Fibroblast of lung (primary cell): ENCODE results near the gene RAPGEF2.

Source experiments
- EZH2 ChIP-seq: IDR thresholded peaks from 2 replicates; pipeline ENCODE4 v1.5.1; 2012; ENCODE audit warnings: low read length, control low read depth, mild to moderate bottlenecking; ENCODE audit errors: missing control alignments
- TF ChIP-seq, protein P1 (sequence below), 2 donors: IDR thresholded peaks in 1 of 2; conservative IDR thresholded peaks in 1 of 2; 1 replicate in 1 of 2; 2 replicates in 1 of 2; pipeline ENCODE4 v1.5.1; 2011 to 2012; ENCODE audit warnings: low read length in 2 of 2, control low read depth in 1 of 2, inconsistent platforms in 1 of 2, low read depth in 1 of 2, mild to moderate bottlenecking in 1 of 2

DNA sequence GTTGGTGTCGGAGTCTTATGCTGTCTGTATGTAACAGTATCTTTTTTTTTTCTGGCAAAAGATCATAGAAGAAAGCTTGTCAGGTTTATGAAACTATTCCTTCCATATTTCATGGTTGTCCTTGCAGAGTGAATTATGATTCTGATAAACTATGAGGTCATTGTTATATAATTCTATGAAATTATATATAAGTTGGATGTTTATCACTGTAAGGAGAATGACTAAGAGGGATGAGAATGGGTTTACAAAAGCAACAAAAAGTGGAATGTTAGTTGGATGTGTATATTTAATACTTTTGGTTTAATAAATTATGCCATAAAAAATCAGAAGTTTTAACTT is 43.1 kb downstream of the RAPGEF2 start:
- no peak for TF ChIP-seq EZH2
- TF ChIP-seq, protein P1, sequence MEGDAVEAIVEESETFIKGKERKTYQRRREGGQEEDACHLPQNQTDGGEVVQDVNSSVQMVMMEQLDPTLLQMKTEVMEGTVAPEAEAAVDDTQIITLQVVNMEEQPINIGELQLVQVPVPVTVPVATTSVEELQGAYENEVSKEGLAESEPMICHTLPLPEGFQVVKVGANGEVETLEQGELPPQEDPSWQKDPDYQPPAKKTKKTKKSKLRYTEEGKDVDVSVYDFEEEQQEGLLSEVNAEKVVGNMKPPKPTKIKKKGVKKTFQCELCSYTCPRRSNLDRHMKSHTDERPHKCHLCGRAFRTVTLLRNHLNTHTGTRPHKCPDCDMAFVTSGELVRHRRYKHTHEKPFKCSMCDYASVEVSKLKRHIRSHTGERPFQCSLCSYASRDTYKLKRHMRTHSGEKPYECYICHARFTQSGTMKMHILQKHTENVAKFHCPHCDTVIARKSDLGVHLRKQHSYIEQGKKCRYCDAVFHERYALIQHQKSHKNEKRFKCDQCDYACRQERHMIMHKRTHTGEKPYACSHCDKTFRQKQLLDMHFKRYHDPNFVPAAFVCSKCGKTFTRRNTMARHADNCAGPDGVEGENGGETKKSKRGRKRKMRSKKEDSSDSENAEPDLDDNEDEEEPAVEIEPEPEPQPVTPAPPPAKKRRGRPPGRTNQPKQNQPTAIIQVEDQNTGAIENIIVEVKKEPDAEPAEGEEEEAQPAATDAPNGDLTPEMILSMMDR (conservative IDR thresholded peaks at IDR 0.05 in 1 of 2, IDR thresholded peaks at IDR 0.05 in 1 of 2; ENCODE audit: low read depth in 1 of 2, low read length in 2 of 2): no peak
